GM19438 (cell line): ENCODE measurements around the gene TSPYL4.
"Not testable (repeated sequence)": the region's sequence is repeated elsewhere in the genome, so short reads cannot be mapped to it uniquely, and the experiment has no call there.

ENCODE experiments used
- ATAC-seq: cut with Tn5 transposase; IDR thresholded peaks from one replicate; pipeline ENCODE4 v1.9.1; 2021; ENCODE audit warnings: low read depth; ENCODE audit not compliant: unreplicated experiment

Gene TSPYL4

DNA sequence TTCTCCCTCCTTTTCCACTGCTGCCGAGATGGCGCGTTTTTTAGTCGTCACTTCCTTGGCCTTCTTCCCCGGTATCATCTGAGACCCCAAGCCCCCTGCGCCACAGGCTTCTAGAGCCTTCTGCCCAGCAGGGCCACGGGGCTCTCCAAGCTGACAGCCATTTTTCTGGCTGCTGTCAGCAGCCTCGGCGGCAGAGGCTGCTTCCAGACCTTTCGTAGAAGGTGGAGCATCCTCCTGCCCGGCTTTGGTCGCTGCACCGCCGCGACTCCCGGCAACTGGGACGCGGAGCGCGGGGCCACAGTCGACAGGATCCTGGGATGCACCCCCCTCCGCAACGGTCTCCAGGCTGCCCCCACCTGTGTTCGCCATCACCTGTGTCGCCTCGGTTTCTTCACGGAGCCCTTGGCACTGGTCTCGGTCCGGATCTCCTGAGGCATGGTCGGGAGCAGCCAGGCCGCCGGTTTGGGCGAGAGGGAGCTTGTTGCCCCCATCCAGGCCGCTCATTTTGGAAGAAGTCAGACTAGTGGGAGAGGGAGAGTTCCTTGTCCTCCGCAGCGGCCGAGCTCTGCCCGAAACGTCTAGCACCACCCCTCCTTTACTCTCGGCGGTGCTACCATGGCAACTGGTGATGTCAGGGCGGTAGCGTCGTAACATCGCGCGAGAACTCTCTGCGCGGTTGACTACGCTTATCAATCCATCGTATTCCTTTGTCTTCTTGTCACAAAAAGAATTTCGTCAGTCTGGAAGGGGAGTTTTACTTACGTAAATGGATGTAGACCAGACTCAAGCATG lies at the start of gene TSPYL4:
TSS of gene TSPYL4 (minus strand) at position 571 of the 792 bp plus-strand sequence. CDS start at position 504, 67 bp downstream.
- ATAC-seq: peak; percentile 99

DNA sequence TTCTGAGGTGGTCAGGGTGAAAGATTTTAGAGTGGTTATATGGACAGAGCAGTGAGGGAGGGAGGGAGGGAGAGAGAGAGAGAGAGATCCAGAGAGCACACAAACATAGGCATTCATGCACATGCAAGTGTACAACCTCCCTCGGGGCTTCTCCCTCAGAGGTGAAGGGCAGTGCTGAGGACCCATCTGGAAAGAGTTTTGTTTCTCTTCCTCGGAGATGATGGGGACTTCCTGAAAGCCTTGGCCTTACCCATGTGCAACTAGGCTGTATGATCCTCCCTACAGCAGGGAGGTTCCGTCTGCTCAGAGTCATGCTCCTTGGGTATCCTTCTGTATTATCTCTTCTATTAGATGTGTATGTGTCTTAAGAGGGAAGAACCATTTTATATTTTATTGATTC lies 47.2 kb upstream of the TSPYL4 start:
- no peak for ATAC-seq

DNA sequence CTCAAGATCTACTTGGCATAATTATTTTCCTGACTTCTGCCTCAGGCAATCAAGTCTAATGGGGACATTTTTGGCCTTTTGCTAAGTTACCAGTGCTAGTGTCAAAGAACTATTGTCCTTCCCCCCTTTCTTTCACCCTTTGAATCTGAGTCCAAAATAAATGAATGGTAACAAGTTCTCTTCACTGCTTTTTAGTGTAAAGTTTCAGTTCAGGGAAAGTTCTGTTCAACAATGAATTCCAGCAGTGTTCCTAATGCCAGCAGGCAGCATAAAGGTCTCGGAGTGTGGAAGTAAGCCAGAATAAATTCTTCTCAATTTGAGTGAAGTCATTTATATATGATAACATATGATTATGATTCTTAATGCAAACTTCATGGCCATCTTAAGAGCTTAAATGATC lies 46.7 kb upstream of the TSPYL4 start:
- no peak for ATAC-seq

DNA sequence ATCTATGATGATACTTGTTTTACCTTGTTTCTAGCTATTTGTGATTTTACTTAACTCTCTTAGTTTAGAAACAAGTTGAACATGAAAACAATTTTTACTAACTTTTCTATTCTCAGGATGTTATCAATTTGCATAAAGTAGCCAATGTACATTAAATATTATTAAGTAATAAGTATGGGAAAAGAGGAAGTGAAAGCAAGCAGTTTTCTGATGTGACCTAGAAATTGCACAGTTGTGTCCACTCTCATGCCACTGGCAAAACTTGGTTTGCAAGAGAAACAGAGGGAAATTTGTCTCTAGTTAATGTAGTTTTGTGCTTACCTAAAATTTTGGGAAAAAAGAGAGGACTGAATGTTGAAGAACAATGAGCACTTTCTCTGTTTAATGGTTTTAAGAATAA lies 45.1 kb upstream of the TSPYL4 start:
- peak; percentile 71 for ATAC-seq

DNA sequence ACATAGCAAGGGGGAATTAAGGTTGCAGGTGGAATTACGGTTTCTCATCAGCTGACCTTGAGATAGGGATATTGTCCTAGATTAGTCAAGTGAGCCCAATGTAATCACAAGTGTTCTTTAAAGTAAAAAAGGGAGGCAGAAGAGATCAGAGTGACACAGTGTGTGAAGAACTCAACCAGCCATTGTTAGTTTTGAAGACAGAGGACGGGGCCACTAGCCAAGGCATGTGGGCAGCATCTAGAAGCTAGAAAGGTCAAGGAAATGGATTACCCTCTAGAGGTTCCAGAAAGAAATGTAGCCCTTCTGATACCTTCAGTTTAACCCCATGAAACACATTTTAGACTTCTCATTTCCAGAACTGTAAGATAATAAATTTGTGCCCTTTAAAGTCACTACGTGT lies 44.4 kb upstream of the TSPYL4 start:
- ATAC-seq: no peak

DNA sequence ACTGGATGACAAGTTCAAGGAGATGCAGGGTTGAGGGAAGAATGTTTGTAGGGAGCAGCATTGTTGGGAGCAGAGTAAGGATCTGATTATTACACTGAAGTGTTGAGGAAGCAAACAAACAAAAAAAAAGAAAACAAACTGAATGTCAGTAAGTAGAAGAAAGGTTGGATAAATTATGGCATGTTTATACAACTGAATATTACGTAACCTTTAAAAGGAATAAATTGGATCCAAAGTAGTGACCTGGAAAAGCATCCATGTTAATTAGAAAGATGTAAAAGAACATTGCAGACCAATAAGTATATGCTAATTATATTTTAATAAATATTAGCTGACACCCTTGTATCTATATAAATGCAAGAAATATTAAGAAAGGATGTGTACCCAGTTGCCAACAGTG lies 38.7 kb upstream of the TSPYL4 start:
- no peak for ATAC-seq

DNA sequence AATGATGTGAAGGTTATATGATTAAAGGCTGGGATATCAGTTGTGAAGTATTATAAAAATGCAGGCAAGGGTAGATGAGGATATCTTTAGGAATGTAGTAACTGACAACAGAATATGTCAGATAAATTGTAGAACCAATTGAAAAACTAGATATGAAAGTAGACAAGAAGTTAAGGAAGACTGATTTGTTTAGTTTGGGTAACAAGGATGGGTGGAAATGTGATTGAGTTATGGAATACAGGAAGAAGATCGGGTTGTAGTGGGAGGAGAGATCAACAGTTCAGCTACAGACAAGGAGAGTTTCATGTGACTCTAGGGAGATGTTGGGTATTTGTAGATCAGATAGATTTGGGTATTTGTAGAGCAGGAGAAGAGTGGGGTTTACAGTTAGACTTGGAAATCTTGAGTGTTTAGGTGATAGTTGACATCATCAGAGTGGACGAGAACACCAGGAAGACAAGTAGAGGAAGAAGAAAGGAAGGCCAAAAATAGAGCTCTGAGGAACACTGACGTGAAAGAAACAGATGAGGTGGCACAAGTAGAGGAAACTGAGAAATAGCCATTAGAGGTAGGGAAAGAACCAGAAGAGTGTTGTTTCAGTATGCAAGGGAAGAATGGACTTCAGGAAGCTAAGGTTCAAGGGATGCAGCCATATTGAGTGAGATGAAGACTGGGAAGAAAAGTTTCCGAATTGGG lies 38.0 kb upstream of the TSPYL4 start:
- no peak for ATAC-seq

DNA sequence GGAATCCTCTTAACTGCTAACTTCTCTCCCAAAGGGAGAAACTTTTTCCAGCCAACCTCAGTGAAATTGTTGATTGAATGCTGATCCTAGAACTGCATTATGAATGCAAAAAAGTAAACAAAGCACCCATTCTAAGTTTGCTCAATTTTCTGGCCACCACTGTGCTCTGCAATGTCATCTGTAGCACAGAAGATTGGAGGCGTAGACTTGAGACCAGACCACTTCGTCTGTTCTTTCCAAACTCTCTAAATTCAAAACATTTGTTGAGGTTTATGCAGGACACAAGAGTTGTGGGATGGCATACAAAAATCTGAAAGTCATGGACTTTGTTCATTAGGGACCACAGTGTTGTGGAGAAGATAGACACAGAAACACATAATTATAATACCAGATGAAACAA lies 36.9 kb upstream of the TSPYL4 start:
- ATAC-seq: no peak

DNA sequence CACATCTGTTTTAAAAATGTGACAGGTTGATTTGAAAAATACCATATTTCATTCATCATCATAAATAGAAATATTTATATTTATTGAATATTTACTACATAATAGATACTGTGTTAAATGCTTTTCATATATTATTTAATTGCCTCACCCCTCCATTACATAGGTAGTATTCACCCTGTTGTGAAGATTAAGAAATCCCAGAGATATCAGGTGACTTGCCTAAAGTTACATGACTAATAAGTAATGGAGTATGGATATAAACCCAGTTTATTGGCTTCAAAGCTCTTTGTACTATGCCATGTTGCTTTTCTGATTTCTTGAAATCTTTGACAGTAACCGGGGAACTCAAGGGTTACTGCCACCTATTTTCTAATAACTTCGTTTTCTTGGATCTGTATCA lies 36.0 kb upstream of the TSPYL4 start:
- ATAC-seq: no peak

DNA sequence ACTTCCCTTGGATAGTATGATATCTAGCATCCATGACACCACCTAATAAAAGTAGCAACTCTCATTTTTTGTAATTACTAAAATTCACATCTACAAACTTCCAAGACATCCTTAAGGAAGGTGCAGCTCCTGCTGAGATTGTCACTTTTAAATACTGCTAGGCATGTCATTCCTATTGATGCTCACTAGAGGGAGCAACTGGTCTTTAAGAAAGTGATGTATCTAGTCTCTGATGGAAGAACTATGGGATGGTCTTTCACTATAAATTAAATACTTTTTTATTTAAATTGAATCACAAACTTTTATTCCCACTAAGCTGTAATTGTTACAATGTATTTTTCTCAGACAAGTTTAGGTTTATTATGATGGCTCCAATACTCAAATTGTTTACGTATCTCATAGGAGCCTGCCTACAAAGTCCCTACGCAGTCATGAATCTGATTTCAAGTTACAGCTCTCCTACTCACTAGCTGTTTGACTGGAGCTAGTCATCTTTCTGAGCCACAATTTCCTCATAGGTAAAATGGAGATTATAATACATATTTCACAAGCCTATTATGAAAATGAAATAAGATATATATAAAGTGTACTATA lies 33.9 kb upstream of the TSPYL4 start:
- ATAC-seq: no peak

DNA sequence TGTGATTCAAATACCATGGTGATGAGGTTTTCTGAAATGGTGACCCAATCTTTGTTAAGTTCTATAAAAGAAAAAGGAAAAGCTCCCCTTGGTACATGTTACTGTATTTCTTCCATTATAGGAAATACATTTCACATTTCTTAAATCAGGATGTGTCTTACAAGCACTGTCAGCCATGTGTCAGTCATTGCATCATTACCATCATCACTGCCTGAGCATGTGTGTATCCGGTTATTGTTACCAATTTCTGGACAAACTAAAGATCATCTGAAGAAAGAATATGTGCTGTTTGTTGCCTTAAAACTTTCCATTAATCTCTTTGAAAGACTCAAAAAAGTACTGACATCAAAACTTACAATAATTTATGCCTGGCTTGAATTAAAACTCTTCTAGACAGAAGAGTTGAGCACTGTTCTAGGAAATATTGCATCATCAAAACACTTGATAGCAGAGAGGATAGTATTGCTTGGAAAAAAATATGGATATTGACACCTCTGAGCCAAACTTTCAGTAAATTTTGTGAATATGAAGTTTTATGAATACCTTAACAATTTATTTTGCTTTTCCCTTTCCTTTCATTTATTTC lies 33.0 kb upstream of the TSPYL4 start:
- ATAC-seq: no peak

DNA sequence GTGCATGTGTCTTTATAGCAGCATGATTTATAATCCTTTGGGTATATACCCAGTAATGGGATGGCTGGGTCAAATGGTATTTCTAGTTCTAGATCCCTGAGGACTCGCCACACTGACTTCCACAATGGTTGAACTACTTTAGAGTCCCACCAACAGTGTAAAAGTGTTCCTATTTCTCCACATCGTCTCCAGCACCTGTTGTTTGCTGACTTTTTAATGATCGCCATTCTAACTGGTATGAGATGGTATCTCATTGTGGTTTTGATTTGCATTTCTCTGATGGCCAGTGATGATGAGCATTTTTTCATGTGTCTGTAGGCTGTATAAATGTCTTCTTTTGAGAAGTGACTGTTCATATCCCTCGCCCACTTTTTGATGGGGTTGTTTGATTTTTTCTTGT lies 31.1 kb upstream of the TSPYL4 start:
- not testable (repeated sequence) for ATAC-seq

DNA sequence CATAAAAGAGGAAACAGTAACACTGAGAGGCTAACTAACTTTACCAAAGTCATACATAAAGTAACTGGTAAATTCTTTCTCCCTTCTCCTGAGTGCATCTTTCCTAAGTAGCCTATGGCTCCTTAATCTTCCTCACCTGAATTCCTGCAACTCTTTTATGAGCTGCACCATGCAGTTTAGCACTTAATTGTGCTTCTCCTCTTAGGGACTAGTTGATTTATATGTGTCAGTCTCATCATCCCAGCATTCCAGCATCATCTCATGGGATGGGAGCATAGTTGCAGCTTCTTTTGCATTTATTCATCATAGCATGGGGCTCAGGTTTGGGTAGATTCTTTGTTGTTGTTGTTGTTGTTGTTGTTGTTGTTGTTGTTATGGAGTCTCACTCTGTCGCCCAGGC lies 29.3 kb upstream of the TSPYL4 start:
- ATAC-seq: no peak

DNA sequence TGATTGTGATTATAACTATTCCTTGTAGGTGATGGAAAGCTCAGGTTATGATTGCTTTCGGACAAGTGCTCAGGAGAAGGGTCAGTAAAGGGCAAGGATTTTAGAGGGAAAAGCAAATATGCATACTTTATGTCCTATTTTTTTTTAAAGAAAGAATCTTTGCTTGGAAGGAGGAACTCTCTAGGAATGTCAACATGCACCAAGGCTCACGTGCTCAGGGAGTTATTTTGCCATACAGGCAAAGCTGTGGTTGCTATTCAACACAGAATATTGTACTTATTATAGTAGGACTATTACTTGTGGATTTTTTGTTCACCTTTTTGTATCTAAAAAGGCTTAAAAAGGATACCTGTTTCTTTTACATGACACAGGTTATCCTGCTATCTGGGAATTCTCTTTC lies 28.8 kb upstream of the TSPYL4 start:
- no peak for ATAC-seq

DNA sequence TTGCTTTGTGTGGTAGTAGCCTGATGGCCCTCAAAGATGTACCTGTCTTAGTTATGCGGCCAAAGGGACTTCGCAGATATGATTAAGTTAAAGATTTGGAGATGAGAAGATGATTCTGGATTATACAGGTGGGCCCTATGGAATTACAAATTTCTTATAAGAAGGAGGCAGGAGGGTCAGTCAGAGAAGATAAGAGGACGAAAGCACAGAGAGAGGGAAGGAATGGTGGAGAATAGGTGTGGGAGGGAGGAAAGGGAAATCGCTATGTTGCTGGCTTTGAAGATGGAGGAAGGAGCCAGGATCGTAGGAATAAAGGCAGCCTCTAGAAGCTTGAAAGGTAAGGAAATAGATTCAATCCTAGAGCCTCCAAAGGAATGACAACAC lies 27.1 kb upstream of the TSPYL4 start:
- no peak for ATAC-seq

DNA sequence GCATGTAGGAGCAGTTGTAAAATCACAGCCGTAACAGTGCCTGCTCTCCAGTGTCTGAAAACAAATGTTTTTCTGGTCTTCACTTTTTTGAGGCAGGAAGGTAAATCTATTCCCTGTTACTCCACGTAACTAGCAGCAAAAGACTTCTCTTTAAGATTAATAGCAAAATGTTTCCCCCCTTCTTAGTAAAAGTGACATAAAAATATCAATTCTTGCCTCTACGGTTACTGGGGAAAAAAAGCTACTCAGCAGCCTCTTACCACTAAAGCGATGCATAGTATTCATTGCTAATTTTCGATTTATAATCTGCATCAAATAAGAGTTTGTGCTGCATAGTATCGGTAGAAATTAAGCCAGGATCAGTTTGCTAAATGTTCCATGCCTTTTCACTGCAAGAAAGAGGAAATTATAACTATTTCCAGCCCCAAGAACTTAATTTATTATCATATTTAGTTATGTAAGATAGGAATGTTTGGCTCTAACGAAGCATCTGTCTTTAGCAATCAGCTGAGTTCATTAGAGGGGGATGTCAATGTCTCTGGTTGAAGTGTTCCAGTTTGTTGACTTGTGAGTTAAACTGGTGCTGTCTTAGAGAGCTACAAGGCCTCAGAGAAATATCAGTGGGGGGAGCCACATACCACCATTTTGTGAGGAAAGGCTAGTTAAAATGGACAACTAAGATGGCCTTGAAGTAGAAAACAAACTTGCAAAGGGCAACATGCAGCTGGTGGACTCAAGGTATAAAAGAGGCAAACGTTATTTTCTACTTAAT lies 26.5 kb upstream of the TSPYL4 start:
- ATAC-seq: no peak

DNA sequence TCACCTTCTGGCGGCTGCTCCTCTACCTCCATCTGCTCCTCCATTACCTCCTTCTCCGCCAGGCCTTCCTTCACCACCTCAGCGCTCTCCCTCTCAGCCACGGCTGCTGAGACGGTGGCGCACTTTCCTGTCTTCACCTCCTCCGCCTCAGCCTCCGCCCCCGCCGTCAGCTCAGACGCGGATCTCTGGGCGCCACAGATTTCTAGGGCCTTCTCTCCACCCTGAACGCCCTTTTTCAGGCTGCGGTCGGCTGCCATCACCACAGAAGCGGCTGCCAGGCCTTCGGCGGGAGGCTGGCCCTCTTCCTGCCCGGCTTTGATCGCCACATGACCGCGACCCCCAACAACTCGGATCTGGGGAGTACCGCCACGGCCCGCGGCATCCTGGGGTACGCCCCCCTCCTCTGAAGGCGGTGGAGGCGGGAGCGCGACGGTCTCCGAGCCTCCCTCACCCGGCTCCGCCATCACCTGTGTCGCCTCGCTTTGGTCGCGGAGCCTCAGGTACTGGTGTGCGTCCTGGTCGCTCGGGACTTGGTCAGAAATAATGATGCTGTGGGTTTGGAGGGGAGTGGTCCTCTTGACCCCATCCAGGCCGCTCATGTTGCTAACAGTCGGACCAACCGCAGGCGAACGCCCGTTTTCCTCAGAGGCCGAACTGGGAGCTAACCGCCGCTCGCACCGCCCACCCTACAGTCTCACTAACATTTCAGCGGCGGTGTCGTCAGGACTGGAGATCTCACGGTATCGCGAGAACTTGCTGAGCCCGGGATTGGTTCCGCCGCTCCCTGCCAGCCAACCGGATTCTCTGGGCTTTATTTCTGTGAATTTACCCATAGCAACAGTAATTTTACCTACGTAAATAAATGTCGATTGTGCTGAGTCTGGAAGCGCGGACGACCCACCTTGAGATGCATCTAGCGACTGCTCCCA lies 25.6 kb upstream of the TSPYL4 start, which contains the start of gene TSPYL1:
TSS of gene TSPYL1 (minus strand) at position 699 of the 929 bp plus-strand sequence. CDS start at position 599, 100 bp downstream.
- peak; percentile 98 for ATAC-seq

DNA sequence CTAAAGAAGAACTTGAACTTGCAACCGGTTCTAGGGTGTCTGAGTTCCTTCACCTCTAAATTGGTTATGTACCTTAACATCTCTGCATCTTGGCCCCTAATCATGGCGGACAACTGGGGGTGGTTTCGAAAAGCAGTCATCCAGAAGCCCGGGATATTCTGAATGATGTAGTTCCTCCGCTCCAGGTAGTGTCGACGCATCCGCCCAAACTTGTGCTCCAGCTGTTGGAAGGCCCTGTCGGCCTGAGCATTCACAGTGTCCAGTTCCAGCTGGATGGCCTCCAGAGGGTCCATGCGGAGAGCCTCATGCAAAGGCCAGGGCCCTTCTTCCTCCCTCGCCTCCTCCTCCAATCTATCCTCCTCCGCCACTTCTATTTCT lies 25.0 kb upstream of the TSPYL4 start:
- no peak for ATAC-seq

DNA sequence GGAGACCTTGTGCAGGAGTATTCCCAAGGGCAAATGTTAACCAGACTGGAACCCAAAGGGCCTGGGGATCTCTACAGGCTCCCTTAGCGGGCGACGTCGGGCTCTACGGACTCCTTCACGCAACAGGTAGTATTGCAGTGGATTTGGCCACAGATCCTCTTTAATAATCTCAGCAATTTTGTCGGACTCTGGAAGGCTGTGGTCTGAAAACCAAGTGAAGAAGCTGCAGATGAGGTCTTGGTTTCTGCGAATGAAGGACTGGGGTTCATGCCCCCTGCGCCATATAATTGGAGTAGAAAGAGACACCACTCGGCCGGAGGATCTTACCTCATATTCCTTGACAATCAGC lies 24.6 kb upstream of the TSPYL4 start:
- ATAC-seq: no peak

DNA sequence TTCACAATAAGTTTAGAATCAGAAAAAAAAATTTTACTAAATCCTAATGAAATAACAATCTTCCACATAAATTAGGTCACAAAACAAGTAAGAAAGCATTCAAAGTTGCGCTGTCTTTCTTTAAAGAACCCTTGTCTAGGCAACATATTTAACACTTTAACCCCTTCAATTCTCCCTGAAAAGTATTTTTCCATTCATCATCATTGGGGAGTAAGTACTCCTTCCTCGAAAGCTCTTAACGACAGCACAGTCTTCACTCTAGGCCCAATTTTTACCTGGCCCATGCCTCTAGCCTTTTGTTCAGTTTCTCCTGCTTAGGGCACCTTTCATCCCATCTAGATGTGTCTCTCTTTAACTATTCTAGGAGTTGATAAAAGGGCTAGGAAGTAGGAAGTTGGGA lies 23.2 kb upstream of the TSPYL4 start:
- no peak for ATAC-seq
